Body of pancreas (tissue), 4 donors: Measurements from ENCODE around the gene RPRD1B. TPM values are rescaled to one million over a fixed set of nuclear protein-coding genes. Genes with fewer than 3 reads are reported as not detected.

ENCODE experiments used
- ATAC-seq: fragments of 150-250 bp; one replicate; pipeline ENCODE4 v1.9.1; 2016
- DNase-seq, 4 donors: peaks; one replicate each; pipeline ENCODE4 v3.0.0-alpha.2; 2019
- H3K27ac ChIP-seq, 4 donors: fragments of 200-600 bp; sonication (generic); 1 replicate in 3 of 4; 2 replicates in 1 of 4; pipeline versions ENCODE4 v1.5.1 to v1.6.1; 2016 to 2019; ENCODE audit warnings: mild to moderate bottlenecking in 1 of 4, mixed read lengths in 1 of 4, moderate library complexity in 1 of 4
- H3K27me3 ChIP-seq, 2 donors: fragments of 200-600 bp; sonication (generic); one replicate each; pipeline ENCODE4 v1.6.0; 2016; ENCODE audit warnings: mild to moderate bottlenecking in 1 of 2
- H3K36me3 ChIP-seq, 2 donors: fragments of 200-600 bp; sonication (generic); replicated peaks in 1 of 2; 2 replicates each; pipeline ENCODE4 v1.5.1; 2016; ENCODE audit warnings: low read depth in 2 of 2; ENCODE audit not compliant: insufficient read depth in 1 of 2
- H3K4me1 ChIP-seq: fragments of 200-600 bp; sonication (generic); one replicate; pipeline ENCODE4 v1.6.0; 2016
- H3K4me3 ChIP-seq, 2 donors: fragments of 200-600 bp; sonication (generic); 1 replicate in 1 of 2; 2 replicates in 1 of 2; pipeline ENCODE4 v1.5.1; 2016 to 2019
- H3K9me3 ChIP-seq, 3 donors: fragments of 200-600 bp; sonication (generic); 1 replicate in 2 of 3; 2 replicates in 1 of 3; pipeline ENCODE4 v1.5.1; 2016
- POLR2A ChIP-seq, 3 donors: fragments of 450-650 bp; IDR thresholded peaks; one replicate each; pipeline ENCODE4 v1.6.1; 2016; ENCODE audit warnings: antibody characterized with exemption in 3 of 3, mild to moderate bottlenecking in 2 of 3
- WGBS, 2 donors: methylation state at CpG; one replicate each; pipeline ENCODE4 v1.1.5; 2017; 5-methylcytosine and 5-hydroxymethylcytosine counted together
- intact Hi-C: fragments of 100-400 bp; cut with DNase I; formaldehyde crosslinking; loops from one replicate; pipeline ENCODE4 v1.15.1; 2023
- total RNA-seq, 2 donors: library from RNA; depleted of rRNA; stranded (reverse); fragments of >200 nt; gene quantifications; one replicate each; pipeline ENCODE4 v1.1.0, GENCODE V29; 2016
- TF ChIP-seq, protein P1 (sequence below), 7 experiments: fragments of 450-650 bp in 4 of 7; fragments of 200-600 bp in 3 of 7; sonication (generic) in 3 of 7; IDR thresholded peaks; one replicate each; pipeline ENCODE4 v1.5.1; 2016 to 2019; ENCODE audit warnings: antibody characterized with exemption in 7 of 7

Gene RPRD1B
- total RNA-seq, 2 donors from 2014 or later = 8.8 to 12.5 TPM

DNA sequence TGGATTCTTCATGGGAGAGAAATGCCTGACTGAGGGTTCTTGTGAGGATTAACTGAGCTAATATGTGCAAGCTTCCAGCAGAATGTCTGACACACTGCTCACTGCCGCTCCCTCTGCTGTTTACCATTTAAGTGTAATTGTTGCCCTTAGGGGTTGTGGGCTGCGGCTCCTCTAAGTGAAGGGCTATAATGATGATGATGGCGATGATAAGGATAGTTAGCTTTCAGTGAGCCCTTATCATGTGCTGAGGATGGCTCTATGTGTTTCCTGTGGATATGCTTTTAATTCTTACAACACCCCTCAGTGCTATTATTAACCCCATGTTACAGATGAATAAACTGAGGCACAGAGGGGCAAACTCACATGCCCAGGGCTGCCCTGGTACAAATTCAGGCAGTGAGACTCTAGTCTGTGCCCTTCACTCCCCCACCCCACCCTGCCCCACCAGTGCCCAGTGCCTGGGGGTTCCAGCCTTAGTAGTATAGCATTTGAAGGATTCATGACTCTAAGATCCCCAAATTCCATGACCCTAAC lies 98.1 kb downstream of the RPRD1B start:
- H3K4me1 ChIP-seq = peaks cover 16% of the 10 kb centered on the region
- no peaks in the 10 kb centered on the region for H3K27me3 ChIP-seq
- no peaks in the 10 kb centered on the region for H3K9me3 ChIP-seq
- no peak for TF ChIP-seq POLR2A (IDR thresholded peaks at IDR 0.05)
- TF ChIP-seq, protein P1, sequence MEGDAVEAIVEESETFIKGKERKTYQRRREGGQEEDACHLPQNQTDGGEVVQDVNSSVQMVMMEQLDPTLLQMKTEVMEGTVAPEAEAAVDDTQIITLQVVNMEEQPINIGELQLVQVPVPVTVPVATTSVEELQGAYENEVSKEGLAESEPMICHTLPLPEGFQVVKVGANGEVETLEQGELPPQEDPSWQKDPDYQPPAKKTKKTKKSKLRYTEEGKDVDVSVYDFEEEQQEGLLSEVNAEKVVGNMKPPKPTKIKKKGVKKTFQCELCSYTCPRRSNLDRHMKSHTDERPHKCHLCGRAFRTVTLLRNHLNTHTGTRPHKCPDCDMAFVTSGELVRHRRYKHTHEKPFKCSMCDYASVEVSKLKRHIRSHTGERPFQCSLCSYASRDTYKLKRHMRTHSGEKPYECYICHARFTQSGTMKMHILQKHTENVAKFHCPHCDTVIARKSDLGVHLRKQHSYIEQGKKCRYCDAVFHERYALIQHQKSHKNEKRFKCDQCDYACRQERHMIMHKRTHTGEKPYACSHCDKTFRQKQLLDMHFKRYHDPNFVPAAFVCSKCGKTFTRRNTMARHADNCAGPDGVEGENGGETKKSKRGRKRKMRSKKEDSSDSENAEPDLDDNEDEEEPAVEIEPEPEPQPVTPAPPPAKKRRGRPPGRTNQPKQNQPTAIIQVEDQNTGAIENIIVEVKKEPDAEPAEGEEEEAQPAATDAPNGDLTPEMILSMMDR (IDR thresholded peaks at IDR 0.05) = no peak
- H3K36me3 ChIP-seq = no peaks in the 10 kb centered on the region
- ATAC-seq (no peak), DNase-seq (no peak)
- H3K4me3 ChIP-seq = no peak overlapping the region
- WGBS, 2 donors = 73 to 80% methylated on average over 3 of the region's 3 CpGs
- no peak overlapping the region for H3K27ac ChIP-seq
- intact Hi-C loops = no loop called here

DNA sequence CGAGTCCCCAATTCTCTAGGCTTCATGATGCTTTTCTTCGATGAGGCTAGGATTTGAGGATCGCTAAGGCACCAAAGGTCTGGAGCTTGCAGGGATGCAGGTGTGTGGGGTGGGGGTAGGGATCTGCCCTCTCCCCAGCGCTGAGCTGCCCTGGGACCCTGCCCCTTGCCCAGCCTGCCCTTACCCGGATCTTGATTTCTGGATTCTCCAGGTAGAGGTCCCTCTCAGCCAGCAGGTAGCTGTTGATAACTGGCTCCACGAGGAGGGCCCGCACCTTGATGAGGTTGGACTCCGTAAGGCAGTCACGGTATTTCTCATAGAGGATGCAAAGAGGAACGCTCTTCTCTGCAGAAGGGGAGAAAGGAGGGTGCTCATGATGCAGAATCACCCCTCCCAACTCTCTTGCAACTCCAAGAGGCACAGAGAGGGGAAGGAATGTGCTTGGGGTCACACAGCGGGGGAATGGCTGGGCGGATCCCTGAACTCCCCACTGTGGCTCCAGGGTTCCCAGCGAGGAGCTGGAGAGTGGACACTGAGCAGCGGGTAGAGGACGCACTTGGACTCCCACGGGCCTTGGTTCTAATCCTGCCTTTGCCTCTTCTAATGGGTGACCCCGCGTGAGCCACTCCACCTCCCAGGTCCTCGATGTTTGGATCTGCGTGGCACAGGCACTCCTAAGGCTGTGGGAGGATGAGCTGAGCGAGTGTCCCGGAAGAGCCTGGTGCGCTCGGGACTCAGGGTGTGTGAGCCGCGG lies 98.8 kb downstream of the RPRD1B start:
- ATAC-seq (no peak), DNase-seq (no peak)
- H3K27ac ChIP-seq = no peak overlapping the region
- no peaks in the 10 kb centered on the region for H3K36me3 ChIP-seq
- 86 to 87% methylated on average over 15 to 26 of the region's 26 CpGs for WGBS, 2 donors
- no peaks in the 10 kb centered on the region for H3K9me3 ChIP-seq
- H3K4me1 ChIP-seq = peaks cover 11% of the 10 kb centered on the region
- H3K27me3 ChIP-seq = no peaks in the 10 kb centered on the region
- no peak for TF ChIP-seq POLR2A (IDR thresholded peaks at IDR 0.05)
- TF ChIP-seq, protein P1 (IDR thresholded peaks at IDR 0.05) = no peak
- intact Hi-C loops = no loop called here
- no peak overlapping the region for H3K4me3 ChIP-seq

DNA sequence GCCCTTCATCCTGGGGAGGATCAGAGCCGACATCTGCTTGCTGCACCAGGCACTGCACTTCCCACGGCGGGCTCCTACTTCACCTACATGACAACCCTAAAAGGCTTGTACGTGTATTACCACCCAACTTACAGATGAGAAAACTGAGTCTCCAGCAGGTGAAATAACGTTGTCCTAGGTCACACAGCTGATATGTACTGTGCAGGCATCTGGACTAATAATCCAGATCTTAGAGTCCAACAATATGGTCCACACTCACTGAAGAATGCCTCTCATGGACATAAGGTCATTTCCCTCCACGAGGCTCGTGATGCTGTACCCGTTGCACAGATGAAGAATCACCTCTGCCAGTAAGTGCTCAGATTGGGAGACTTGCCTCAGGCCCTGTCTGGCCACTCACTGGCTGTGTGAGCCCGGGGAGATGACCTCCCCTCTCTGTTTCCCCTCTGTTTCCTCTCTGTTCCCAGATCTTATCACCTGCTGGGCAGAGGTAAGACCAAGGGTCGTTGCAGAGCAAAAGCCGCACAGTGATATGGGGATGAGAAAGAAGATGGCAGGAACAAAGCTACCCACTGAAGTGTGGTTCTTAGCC lies 99.5 kb downstream of the RPRD1B start:
- Histone ChIP-seq H3K27me3 (no peaks in the 10 kb centered on the region), H3K4me1 (peaks cover 11% of the 10 kb centered on the region), H3K4me3 (no peak overlapping the region), H3K27ac (no peak overlapping the region), H3K36me3 (no peaks in the 10 kb centered on the region), H3K9me3 (no peaks in the 10 kb centered on the region)
- ATAC-seq (no peak), DNase-seq (no peak)
- 81 to 85% methylated on average over 11 of the region's 11 CpGs for WGBS, 2 donors
- TF ChIP-seq, protein P1 (IDR thresholded peaks at IDR 0.05) = no peak
- TF ChIP-seq POLR2A (IDR thresholded peaks at IDR 0.05) = no peak
- intact Hi-C loops = no loop called here

DNA sequence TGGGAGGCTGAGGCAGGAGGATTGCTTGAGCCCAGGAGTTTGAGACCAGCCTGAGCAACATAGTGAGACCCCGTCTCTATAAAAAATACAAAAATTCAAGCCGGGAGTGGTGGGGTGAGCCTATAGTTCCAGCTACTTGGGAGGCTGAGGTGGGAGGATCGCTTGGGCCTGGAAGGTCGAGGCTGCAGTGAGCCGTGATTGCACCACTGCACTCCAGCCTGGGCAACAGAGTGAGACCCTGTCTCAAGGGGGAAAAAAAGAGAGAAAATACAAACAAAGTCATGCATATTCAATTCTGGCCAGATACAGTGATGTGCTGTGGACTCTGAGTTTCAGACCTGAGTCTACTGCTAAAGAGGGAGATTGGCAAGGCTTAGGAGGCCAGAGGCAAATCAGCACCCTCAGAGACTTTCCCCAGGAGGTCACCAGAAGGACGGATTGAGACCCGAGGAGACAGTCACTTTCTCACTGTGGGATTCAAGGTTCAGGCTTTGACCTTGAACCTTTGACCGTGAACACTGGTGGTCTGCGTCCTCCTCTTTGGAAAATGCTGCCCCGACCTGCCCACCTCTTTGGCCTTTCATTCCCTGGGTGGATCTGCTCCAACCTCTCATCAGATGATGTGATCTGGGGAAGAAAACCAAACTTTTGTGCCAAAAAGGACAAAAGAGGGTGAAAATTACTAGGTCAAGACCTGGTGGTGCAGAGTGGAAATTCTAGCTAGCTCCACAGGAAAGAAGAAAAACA lies 100.3 kb downstream of the RPRD1B start:
- no peak for TF ChIP-seq POLR2A (IDR thresholded peaks at IDR 0.05)
- TF ChIP-seq, protein P1 (IDR thresholded peaks at IDR 0.05) = no peak
- H3K4me1 ChIP-seq = peaks cover 11% of the 10 kb centered on the region
- H3K4me3 ChIP-seq = no peak overlapping the region
- peak overlapping the region in 2 of 4 donors; percentile 25 to 42 for H3K27ac ChIP-seq
- H3K27me3 ChIP-seq = no peaks in the 10 kb centered on the region
- intact Hi-C loops = no loop called here
- H3K9me3 ChIP-seq = no peaks in the 10 kb centered on the region
- ATAC-seq (no peak), DNase-seq (no peak)
- no peaks in the 10 kb centered on the region for H3K36me3 ChIP-seq
- 75 to 89% methylated on average over 8 to 10 of the region's 10 CpGs for WGBS, 2 donors
